K562 (cell line): ENCODE data around the gene RAB3D. TPM values are rescaled to one million over a fixed set of nuclear protein-coding genes. Genes with fewer than 3 reads are reported as not detected.

Experiments
- ATAC-seq: fragments of 200-7000 bp; cut with Tn5 transposase; 3 replicates; pipeline ENCODE4 v1.9.1; 2020; ENCODE audit warnings: moderate library complexity
- BruUV-seq: library from RNA; stranded (reverse); fragments of 400-500 nt; replicated peaks from 2 replicates; lab custom pipeline; 2021; lab: Mats Ljungman, UMichigan
- CTCF ChIA-PET: fragments of 300-600 bp; formaldehyde crosslinking; extraction: SDS; loops from one replicate; lab custom pipeline; 2021; ENCODE audit warnings: low intra/inter-chr PET ratio; lab: Yijun Ruan, JAX
- POLR2A ChIA-PET: fragments of 300-600, 350-650 bp; sonication (Branson Sonifier 250); formaldehyde crosslinking; extraction: SDS; loops from one replicate; lab custom pipeline; 2021; ENCODE audit warnings: antibody characterized with exemption, inconsistent platforms; lab: Yijun Ruan, JAX
- DNase-seq, 4 experiments: peaks; one replicate each; pipeline versions ENCODE4 v3.0.0 to v3.0.0-alpha.2; 2011 to 2018; ENCODE audit warnings: low spot score in 3 of 4, mixed read lengths in 3 of 4; ENCODE audit errors: extremely low read depth in 1 of 4
- FAIRE-seq: peaks from 2 replicates; lab custom pipeline; 2011; peaks lifted over from hg19 to GRCh38; lab: Jason Lieb, UNC
- H2AFZ ChIP-seq: 2 replicates; pipeline ENCODE4 v1.6.0; 2011; ENCODE audit warnings: low read depth, low read length, control low read depth, inconsistent platforms
- H3K27ac ChIP-seq: fragments of 200-600 bp; 3 replicates; pipeline ENCODE4 v1.8.0; 2011; ENCODE audit warnings: low read depth, mild to moderate bottlenecking, control low read depth, inconsistent platforms, low read length, moderate library complexity, mixed read lengths; ENCODE audit errors: extremely low read depth
- H3K27me3 ChIP-seq, 2 experiments: fragments of 300-600 bp in 1 of 2; 2 replicates in 1 of 2; 3 replicates in 1 of 2; pipeline versions ENCODE4 v1.6.0 to v1.8.0; 2011; ENCODE audit warnings: inconsistent platforms in 2 of 2, low read length in 2 of 2, mild to moderate bottlenecking in 1 of 2, mixed read lengths in 1 of 2, moderate library complexity in 1 of 2; ENCODE audit not compliant: control insufficient read depth in 2 of 2, insufficient read depth in 2 of 2
- H3K36me3 ChIP-seq: fragments of 300-600 bp; 3 replicates; pipeline ENCODE4 v1.8.0; 2011; ENCODE audit warnings: mild to moderate bottlenecking, low read length, inconsistent platforms; ENCODE audit not compliant: control insufficient read depth, insufficient read depth
- H3K4me1 ChIP-seq, 2 experiments: fragments of 200-600 bp in 1 of 2; replicated peaks in 1 of 2; 2 replicates in 1 of 2; 3 replicates in 1 of 2; pipeline versions ENCODE4 v1.5.1 to v1.8.0; 2011; ENCODE audit warnings: inconsistent platforms in 2 of 2, low read length in 2 of 2, mild to moderate bottlenecking in 1 of 2, mixed read lengths in 1 of 2, moderate library complexity in 1 of 2; ENCODE audit not compliant: control insufficient read depth in 2 of 2, insufficient read depth in 2 of 2
- H3K4me2 ChIP-seq: 2 replicates; pipeline ENCODE4 v1.6.1; 2011; ENCODE audit warnings: low read length, control low read depth, inconsistent platforms, mixed read lengths; ENCODE audit not compliant: insufficient read depth
- H3K4me3 ChIP-seq: fragments of 200-600 bp; sonication (generic), shearing (Covaris generic); 2 replicates; pipeline ENCODE4 v1.5.1; 2016; ENCODE audit warnings: control low read depth, inconsistent platforms
- H3K79me2 ChIP-seq: fragments of 200-600 bp; 3 replicates; pipeline ENCODE4 v1.8.0; 2011; ENCODE audit warnings: low read length, inconsistent platforms; ENCODE audit not compliant: control insufficient read depth, insufficient read depth
- H3K9ac ChIP-seq, 2 experiments: 2 replicates each; pipeline versions ENCODE4 v1.6.0 to v1.6.1; 2011; ENCODE audit warnings: low read depth in 2 of 2, low read length in 2 of 2, control low read depth in 1 of 2, inconsistent platforms in 1 of 2, mild to moderate bottlenecking in 1 of 2, mixed read lengths in 1 of 2; ENCODE audit not compliant: insufficient read depth in 1 of 2
- H3K9me1 ChIP-seq: one replicate; pipeline ENCODE4 v1.6.0; 2011; ENCODE audit warnings: inconsistent platforms, mild to moderate bottlenecking, low read length, moderate library complexity; ENCODE audit not compliant: control insufficient read depth, insufficient read depth
- H3K9me3 ChIP-seq: replicated peaks from 2 replicates; pipeline ENCODE4 v1.5.1; 2011; ENCODE audit warnings: low read depth, low read length, inconsistent platforms; ENCODE audit not compliant: control insufficient read depth, insufficient read depth
- H4K20me1 ChIP-seq: replicated peaks from 2 replicates; pipeline ENCODE4 v1.6.1; 2011; ENCODE audit warnings: low read length, inconsistent platforms, mixed read lengths; ENCODE audit not compliant: control insufficient read depth, insufficient read depth
- HDAC8 ChIP-seq: fragments of 450-650 bp; IDR thresholded peaks from 2 replicates; pipeline ENCODE4 v1.6.1; 2016; ENCODE audit warnings: mild to moderate bottlenecking, missing genetic modification characterization, moderate library complexity, missing compliant biosample characterization
- KDM5B ChIP-seq: fragments of 200-600 bp; sonication (generic); IDR thresholded peaks from 2 replicates; pipeline ENCODE4 v1.6.1; 2012; ENCODE audit warnings: low read depth, mild to moderate bottlenecking, moderate library complexity, low read length, control low read depth, inconsistent platforms; ENCODE audit not compliant: insufficient replicate concordance
- MTA2 ChIP-seq: fragments of 450-650 bp; IDR thresholded peaks from 2 replicates; pipeline ENCODE4 v1.6.1; 2016; ENCODE audit warnings: low read depth
- RBBP5 ChIP-seq: fragments of 200-600 bp; sonication (generic); IDR thresholded peaks from 2 replicates; pipeline ENCODE4 v1.6.1; 2012; ENCODE audit warnings: borderline replicate concordance, mild to moderate bottlenecking, low read length, control low read depth, inconsistent platforms; ENCODE audit not compliant: insufficient read depth, poor library complexity, severe bottlenecking
- RBFOX2 ChIP-seq: fragments of 200-400 bp; formaldehyde crosslinking; IDR thresholded peaks from 2 replicates; pipeline ENCODE4 v1.6.1; 2017; ENCODE audit warnings: low read depth, mild to moderate bottlenecking, low read length, moderate library complexity
- SREBF2 ChIP-seq: sonication (generic); formaldehyde crosslinking; IDR thresholded peaks from 2 replicates; pipeline ENCODE4 v1.4.0; 2020; ENCODE audit warnings: mild to moderate bottlenecking, missing genetic modification reagents
- WGBS: fragments of 100-300 bp; shearing (Covaris generic); methylation state at CpG from one replicate; pipeline ENCODE4 v1.1.6; 2016; ENCODE audit warnings: low coverage, mixed read lengths; ENCODE audit not compliant: insufficient coverage; ENCODE audit errors: missing lambda C conversion rate; 5-methylcytosine and 5-hydroxymethylcytosine counted together
- in situ Hi-C: fragments of 300-500 bp; cut with MboI; formaldehyde crosslinking; loops from 4 replicates; pipeline ENCODE4 v1.15.0; 2018; ENCODE audit warnings: inconsistent platforms, mixed read lengths
- intact Hi-C: fragments of 100-400 bp; cut with micrococcal nuclease; formaldehyde crosslinking; loops from 2 replicates; pipeline ENCODE4 v1.14.2; 2022
- polyA plus RNA-seq, 8 experiments: library from polyadenylated mRNA; depleted of rRNA in 4 of 8; stranded (reverse) in 5 of 8; unstranded in 3 of 8; fragments of >200 nt; fragmentation: Nextera tagmentation in 2 of 8; fragmentation: Illumina TruSeq in 1 of 8; extraction: Ambion mirVana in 2 of 8; extraction: Trizol in 1 of 8; gene quantifications; 2 replicates each; pipeline versions ENCODE4 v1.2.1 to v1.2.3, GENCODE V29; 2011 to 2014; ENCODE audit warnings: inconsistent platforms in 1 of 8, missing spikeins in 1 of 8
- total RNA-seq, 7 experiments: library from RNA; depleted of rRNA in 6 of 7; stranded (reverse); fragments of >200 nt in 6 of 7; fragmentation: Illumina TruSeq in 2 of 7; extraction: Trizol in 2 of 7; gene quantifications; 2 replicates each; pipeline versions ENCODE4 v1.2.1 to v1.2.3, GENCODE V29; 2011 to 2021; ENCODE audit warnings: low replicate concordance in 1 of 7
- TF ChIP-seq, protein P1 (sequence below): fragments of 250-450 bp; sonication (Bioruptor Pico); IDR thresholded peaks from 2 replicates; pipeline ENCODE4 v1.9.0; 2021; ENCODE audit warnings: mild to moderate bottlenecking

The RAB3D gene
- total and polyA plus RNA-seq, 9 of the 15 experiments (the other 6 are each of a cell fraction or from before 2014, with no cell fraction given): 0.34 to 3.3 (median 1.3) TPM

DNA sequence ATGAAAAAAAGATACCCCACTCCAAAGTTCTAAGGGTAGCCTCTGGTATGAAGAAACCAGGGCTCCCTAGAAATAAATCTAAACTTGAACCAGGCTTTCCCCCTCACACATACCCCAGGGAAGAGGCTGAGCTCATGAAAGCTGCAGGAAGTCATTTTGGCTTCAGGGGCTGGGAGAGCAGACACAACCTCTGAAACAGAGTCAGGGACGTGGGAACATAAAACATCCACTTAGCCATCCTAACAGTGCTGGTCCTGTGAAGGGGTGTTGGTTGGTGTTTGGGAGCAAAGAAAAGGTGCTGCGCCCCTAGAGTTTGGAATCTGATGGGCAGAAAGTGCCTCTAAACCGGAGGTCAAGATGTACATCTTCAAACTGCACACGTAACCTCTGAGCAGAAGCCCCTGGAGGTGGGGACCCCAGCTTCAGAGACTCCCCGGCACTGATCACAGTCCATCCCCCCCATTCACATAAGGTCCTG is 15.8 kb downstream of the RAB3D start:
- Histone ChIP-seq H3K79me2 (no peaks in the 10 kb centered on the region), H2AFZ (peak overlapping the region; percentile 25; the same call in 1 of the 2 replicates), H4K20me1 (no peaks in the 10 kb centered on the region), H3K9ac (peak overlapping the region in 1 of 2 experiments; percentile 6; a peak in 1 of 4 replicates), H3K27me3 (no peaks in the 10 kb centered on the region), H3K27ac (peak overlapping the region; percentile 27; the same call in 1 of the 3 replicates), H3K9me1 (no peaks in the 10 kb centered on the region), H3K36me3 (no peaks in the 10 kb centered on the region), H3K4me1 (peaks cover 17 to 27% of the 10 kb centered on the region in 2 experiments; a peak in 4 of 5 replicates), H3K9me3 (no peaks in the 10 kb centered on the region), H3K4me3 (no peak overlapping the region), H3K4me2 (0 out of 2 replicates have a peak overlapping the region, but pooled peaks have one; percentile 11)
- no peak for FAIRE-seq
- intact Hi-C loops: no loop called here
- in situ Hi-C loops: no loop called here
- DNase-seq: no peak
- ATAC-seq: peak; percentile 17; the same call in 2 of the 3 replicates
- BruUV-seq: TSS peak; percentile 47
- WGBS: 62% methylated on average over 5 of the region's 5 CpGs
- ChIA-PET POLR2A (no interaction called here), CTCF (no interaction called here)
- no peak for TF ChIP-seq HDAC8 (tag)
- TF ChIP-seq, protein P1, sequence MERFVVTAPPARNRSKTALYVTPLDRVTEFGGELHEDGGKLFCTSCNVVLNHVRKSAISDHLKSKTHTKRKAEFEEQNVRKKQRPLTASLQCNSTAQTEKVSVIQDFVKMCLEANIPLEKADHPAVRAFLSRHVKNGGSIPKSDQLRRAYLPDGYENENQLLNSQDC: no peak
- TF ChIP-seq RBFOX2: 0 out of 2 replicates have a peak, but pooled peaks have one; percentile 0
- TF ChIP-seq RBBP5: no peak
- TF ChIP-seq SREBF2 (CRISPR knock-in tag): no peak
- TF ChIP-seq MTA2: no peak
- TF ChIP-seq KDM5B: peak; percentile 24
